DOHH2 (cell line): ENCODE measurements around the gene CCDC102A.

Source experiments
- H3F3A ChIP-seq: fragments of 200-600 bp; sonication (generic), shearing (Covaris generic); 2 replicates; pipeline ENCODE4 v1.6.0; 2016; ENCODE audit warnings: antibody characterized with exemption, mild to moderate bottlenecking; ENCODE audit not compliant: control insufficient read depth, insufficient read depth
- H3K27ac ChIP-seq: fragments of 200-600 bp; sonication (generic); 2 replicates; pipeline ENCODE4 v1.5.1; 2014; ENCODE audit warnings: low read depth, mild to moderate bottlenecking, low read length, moderate library complexity
- H3K27me3 ChIP-seq: fragments of 200-600 bp; sonication (generic); 2 replicates; pipeline ENCODE4 v1.6.1; 2014; ENCODE audit warnings: mild to moderate bottlenecking, low read length, mixed read lengths; ENCODE audit not compliant: control insufficient read depth
- H3K36me3 ChIP-seq: fragments of 200-600 bp; sonication (generic); 2 replicates; pipeline ENCODE4 v1.6.1; 2014; ENCODE audit warnings: mild to moderate bottlenecking, low read length, moderate library complexity, mixed read lengths; ENCODE audit not compliant: control insufficient read depth
- H3K4me1 ChIP-seq: fragments of 200-600 bp; sonication (generic); 2 replicates; pipeline ENCODE4 v1.6.1; 2014; ENCODE audit warnings: mild to moderate bottlenecking, low read length, mixed read lengths; ENCODE audit not compliant: control insufficient read depth
- H3K4me2 ChIP-seq: fragments of 200-600 bp; sonication (generic); 2 replicates; pipeline ENCODE4 v1.6.0; 2014; ENCODE audit warnings: mild to moderate bottlenecking, low read length, moderate library complexity
- H3K4me3 ChIP-seq: fragments of 200-600 bp; sonication (generic); 2 replicates; pipeline ENCODE4 v1.5.1; 2014; ENCODE audit warnings: mild to moderate bottlenecking, low read length, mixed read lengths
- H3K79me2 ChIP-seq: fragments of 200-600 bp; sonication (generic); 2 replicates; pipeline ENCODE4 v1.6.1; 2014; ENCODE audit warnings: mild to moderate bottlenecking, low read length, mixed read lengths; ENCODE audit not compliant: control insufficient read depth
- H3K9me2 ChIP-seq: fragments of 200-600 bp; sonication (generic); replicated peaks from 2 replicates; pipeline ENCODE4 v1.6.1; 2014; ENCODE audit warnings: mild to moderate bottlenecking, low read length, mixed read lengths; ENCODE audit not compliant: control insufficient read depth
- H3K9me3 ChIP-seq: fragments of 200-600 bp; sonication (generic); 2 replicates; pipeline ENCODE4 v1.6.1; 2014; ENCODE audit warnings: antibody characterized with exemption, low read length, mixed read lengths; ENCODE audit not compliant: control insufficient read depth, insufficient read depth
- H4K20me1 ChIP-seq: fragments of 200-600 bp; sonication (generic); 2 replicates; pipeline ENCODE4 v1.6.0; 2014; ENCODE audit warnings: low read depth, mild to moderate bottlenecking, antibody characterized with exemption, low read length, moderate library complexity; ENCODE audit not compliant: control insufficient read depth, insufficient read depth
- EZH2phosphoT487 ChIP-seq: fragments of 200-600 bp; sonication (generic); IDR thresholded peaks from 2 replicates; pipeline ENCODE4 v1.6.1; 2017; ENCODE audit warnings: borderline replicate concordance, mild to moderate bottlenecking, antibody characterized with exemption, low read length, moderate library complexity, mixed read lengths
- TF ChIP-seq, protein P1 (sequence below): fragments of 200-600 bp; sonication (generic); IDR thresholded peaks from one replicate; pipeline ENCODE4 v1.5.1; 2014; ENCODE audit warnings: antibody characterized with exemption, mild to moderate bottlenecking, low read depth, low read length; ENCODE audit not compliant: poor library complexity, severe bottlenecking

Gene CCDC102A

DNA sequence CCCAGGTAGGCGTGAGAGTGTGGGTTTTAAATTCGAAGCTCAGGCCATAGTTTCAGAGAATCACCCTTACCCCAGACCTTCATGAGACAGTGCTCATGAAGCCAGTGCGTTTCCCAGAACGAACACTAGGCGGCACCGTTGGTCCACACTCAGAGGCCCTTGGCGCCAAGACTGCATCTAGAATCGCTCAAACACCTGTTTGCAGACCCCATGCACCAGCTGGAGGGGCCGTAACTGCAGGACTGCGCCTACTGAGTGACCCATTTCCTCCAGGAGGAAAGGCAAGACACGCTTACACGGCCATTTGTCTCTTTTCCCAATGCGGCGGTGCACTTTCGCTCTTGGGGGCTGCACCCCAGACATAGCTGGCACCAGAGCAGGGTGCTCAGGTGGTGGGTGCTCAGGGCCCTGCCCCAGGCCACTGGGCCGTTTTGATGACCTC, 40.1 kb upstream of the CCDC102A start:
- Histone ChIP-seq H3F3A (no peaks in the 10 kb centered on the region), H3K27ac (no peak overlapping the region), H3K9me3 (no peaks in the 10 kb centered on the region), H3K4me1 (peaks cover 10% of the 10 kb centered on the region), H3K79me2 (no peaks in the 10 kb centered on the region), H3K9me2 (no peaks in the 10 kb centered on the region), H3K4me2 (no peak overlapping the region), H3K4me3 (no peak overlapping the region), H3K36me3 (no peaks in the 10 kb centered on the region), H4K20me1 (no peaks in the 10 kb centered on the region), H3K27me3 (peaks cover 4% of the 10 kb centered on the region; the same call in 1 of the 2 replicates)
- TF ChIP-seq, protein P1, sequence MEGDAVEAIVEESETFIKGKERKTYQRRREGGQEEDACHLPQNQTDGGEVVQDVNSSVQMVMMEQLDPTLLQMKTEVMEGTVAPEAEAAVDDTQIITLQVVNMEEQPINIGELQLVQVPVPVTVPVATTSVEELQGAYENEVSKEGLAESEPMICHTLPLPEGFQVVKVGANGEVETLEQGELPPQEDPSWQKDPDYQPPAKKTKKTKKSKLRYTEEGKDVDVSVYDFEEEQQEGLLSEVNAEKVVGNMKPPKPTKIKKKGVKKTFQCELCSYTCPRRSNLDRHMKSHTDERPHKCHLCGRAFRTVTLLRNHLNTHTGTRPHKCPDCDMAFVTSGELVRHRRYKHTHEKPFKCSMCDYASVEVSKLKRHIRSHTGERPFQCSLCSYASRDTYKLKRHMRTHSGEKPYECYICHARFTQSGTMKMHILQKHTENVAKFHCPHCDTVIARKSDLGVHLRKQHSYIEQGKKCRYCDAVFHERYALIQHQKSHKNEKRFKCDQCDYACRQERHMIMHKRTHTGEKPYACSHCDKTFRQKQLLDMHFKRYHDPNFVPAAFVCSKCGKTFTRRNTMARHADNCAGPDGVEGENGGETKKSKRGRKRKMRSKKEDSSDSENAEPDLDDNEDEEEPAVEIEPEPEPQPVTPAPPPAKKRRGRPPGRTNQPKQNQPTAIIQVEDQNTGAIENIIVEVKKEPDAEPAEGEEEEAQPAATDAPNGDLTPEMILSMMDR: peak; percentile 92
- TF ChIP-seq EZH2phosphoT487: no peak

DNA sequence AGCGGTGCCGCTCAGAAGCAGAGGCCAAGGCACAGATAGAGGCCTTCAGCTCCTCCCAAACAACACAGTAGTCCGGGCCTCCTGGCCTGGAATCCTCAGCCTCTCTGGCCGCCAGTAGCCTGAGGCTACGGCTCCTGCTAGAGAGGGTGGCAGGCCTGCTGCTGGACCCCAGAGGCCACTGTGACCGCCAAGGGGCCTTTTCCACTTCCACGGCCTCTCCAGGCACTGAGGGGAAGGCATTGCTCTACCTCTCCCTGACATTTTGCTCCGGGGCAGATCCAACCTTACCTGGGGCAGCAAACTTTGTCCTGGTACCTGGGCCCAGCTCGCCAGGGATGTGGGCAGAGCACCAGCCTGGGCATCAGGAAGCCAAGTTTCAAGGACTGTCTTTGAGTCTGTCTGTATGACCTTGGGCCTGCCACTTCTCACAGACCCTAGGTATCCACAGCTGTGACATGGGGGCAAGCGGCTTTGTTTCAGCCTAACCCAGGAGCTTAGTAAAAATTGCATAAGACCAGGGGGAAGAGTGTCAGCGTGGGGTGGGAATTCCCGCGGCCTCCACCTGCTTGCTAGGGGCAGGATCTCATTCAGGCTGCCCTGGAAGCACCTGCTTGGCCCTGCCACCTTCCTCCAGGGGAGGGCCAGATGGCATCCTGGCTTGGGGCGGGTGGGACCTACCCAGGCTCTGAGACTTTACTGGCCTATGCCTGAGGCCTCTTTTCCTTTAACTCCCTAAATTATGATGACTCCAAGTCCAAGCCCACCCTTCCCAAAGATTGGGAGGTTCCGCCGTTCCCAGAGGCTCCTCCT, 39.3 kb upstream of the CCDC102A start:
- no peak for TF ChIP-seq EZH2phosphoT487
- TF ChIP-seq, protein P1: no peak
- H3F3A ChIP-seq: no peaks in the 10 kb centered on the region
- H4K20me1 ChIP-seq: no peaks in the 10 kb centered on the region
- peaks cover 10% of the 10 kb centered on the region for H3K4me1 ChIP-seq
- H3K36me3 ChIP-seq: no peaks in the 10 kb centered on the region
- H3K4me3 ChIP-seq: no peak overlapping the region
- H3K4me2 ChIP-seq: no peak overlapping the region
- no peak overlapping the region for H3K27ac ChIP-seq
- no peaks in the 10 kb centered on the region for H3K9me2 ChIP-seq
- H3K9me3 ChIP-seq: no peaks in the 10 kb centered on the region
- H3K79me2 ChIP-seq: no peaks in the 10 kb centered on the region
- H3K27me3 ChIP-seq: peaks cover 4% of the 10 kb centered on the region; the same call in 1 of the 2 replicates

DNA sequence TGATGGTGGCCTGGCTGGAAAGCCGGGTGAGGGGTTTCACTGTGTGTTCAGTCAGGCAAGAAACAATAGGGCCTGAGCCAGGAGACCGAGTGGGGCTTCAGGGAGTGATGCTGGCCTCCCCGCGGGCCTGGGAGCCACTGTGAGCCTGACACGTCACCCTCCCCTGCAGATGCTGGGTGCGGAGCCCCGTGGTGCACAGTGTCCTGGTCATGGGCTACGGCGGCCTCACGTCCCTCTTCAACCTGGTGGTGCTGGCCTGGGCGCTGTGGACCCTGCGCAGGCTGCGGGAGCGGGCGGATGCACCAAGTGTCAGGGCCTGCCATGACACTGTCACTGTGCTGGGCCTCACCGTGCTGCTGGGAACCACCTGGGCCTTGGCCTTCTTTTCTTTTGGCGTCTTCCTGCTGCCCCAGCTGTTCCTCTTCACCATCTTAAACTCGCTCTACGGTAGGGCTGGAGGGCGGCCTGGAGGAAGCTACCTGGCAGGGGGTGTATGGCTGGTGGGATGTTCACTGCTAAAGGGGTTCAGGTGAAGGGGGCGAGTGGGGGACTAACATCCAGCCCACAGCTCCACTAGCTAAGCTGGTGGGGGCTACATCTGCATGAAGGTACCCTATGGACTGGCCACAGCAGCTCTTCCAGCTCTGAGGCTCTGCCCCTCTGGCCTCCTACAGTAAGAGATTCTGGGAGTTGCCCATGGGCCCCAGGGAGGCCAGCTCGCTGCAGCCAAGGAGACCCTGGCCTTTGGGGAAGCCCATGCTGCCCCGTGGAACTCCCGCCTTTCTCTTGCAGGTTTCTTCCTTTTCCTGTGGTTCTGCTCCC, 38.5 kb upstream of the CCDC102A start:
- Histone ChIP-seq H3K9me2 (no peaks in the 10 kb centered on the region), H3F3A (no peaks in the 10 kb centered on the region), H3K4me3 (no peak overlapping the region), H3K9me3 (no peaks in the 10 kb centered on the region), H3K79me2 (no peaks in the 10 kb centered on the region), H4K20me1 (no peaks in the 10 kb centered on the region), H3K4me1 (peaks cover 10% of the 10 kb centered on the region), H3K27ac (no peak overlapping the region), H3K4me2 (no peak overlapping the region), H3K27me3 (peaks cover 4% of the 10 kb centered on the region; the same call in 1 of the 2 replicates), H3K36me3 (no peaks in the 10 kb centered on the region)
- TF ChIP-seq, protein P1: no peak
- no peak for TF ChIP-seq EZH2phosphoT487
